HG02571 (cell line): ENCODE data around the gene HDAC1.
A peak's percentile ranks its signal among the peaks of the same experiment; 100 is the strongest.

ENCODE experiments used
- ATAC-seq: cut with Tn5 transposase; IDR thresholded peaks from one replicate; pipeline ENCODE4 v1.9.1; 2021; ENCODE audit warnings: mild to moderate bottlenecking, moderate library complexity; ENCODE audit not compliant: unreplicated experiment

Gene HDAC1

GRCh38 chr1:32321712-32322291 lies 29.9 kb downstream of the HDAC1 start:
- no peak for ATAC-seq

- ATAC-seq: no peak
Observed at GRCh38 chr1:32327204-32327603, 35.3 kb downstream of the HDAC1 start.

- ATAC-seq: no peak
Observed at GRCh38 chr1:32329931-32330466, 38.1 kb downstream of the HDAC1 start.

GRCh38 chr1:32330558-32331151 lies 38.8 kb downstream of the HDAC1 start:
- no peak for ATAC-seq

GRCh38 chr1:32331549-32331948 lies 39.7 kb downstream of the HDAC1 start:
- no peak for ATAC-seq

GRCh38 chr1:32332290-32333079 lies 40.6 kb downstream of the HDAC1 start:
- ATAC-seq: no peak

- ATAC-seq: no peak
Observed at GRCh38 chr1:32333251-32333963, 41.5 kb downstream of the HDAC1 start.

GRCh38 chr1:32334274-32334861 lies 42.5 kb downstream of the HDAC1 start:
- ATAC-seq: no peak

GRCh38 chr1:32334864-32335534 lies 43.1 kb downstream of the HDAC1 start:
- peak; percentile 15 for ATAC-seq

- peak; percentile 3 for ATAC-seq
Observed at GRCh38 chr1:32335535-32335789, 43.6 kb downstream of the HDAC1 start.

- ATAC-seq: peak; percentile 42
Observed at GRCh38 chr1:32335790-32336590, 44.1 kb downstream of the HDAC1 start, which contains the start of gene MARCKSL1. MARCKSL1 (minus strand) TSS chr1:32336233; CDS start chr1:32336033, 200 bp downstream.

GRCh38 chr1:32336591-32336932 lies 44.7 kb downstream of the HDAC1 start:
- ATAC-seq: no peak

- no peak for ATAC-seq
Observed at GRCh38 chr1:32336963-32337675, 45.2 kb downstream of the HDAC1 start.

GRCh38 chr1:32337855-32338636 lies 46.2 kb downstream of the HDAC1 start:
- no peak for ATAC-seq

GRCh38 chr1:32338637-32339145 lies 46.8 kb downstream of the HDAC1 start:
- no peak for ATAC-seq

- no peak for ATAC-seq
Observed at GRCh38 chr1:32339363-32339978, 47.6 kb downstream of the HDAC1 start.

- ATAC-seq: no peak
Observed at GRCh38 chr1:32341186-32341757, 49.4 kb downstream of the HDAC1 start.
